HCT116 (cell line): ENCODE data around the gene COL15A1. TPM values are rescaled to one million over a fixed set of nuclear protein-coding genes. Genes with fewer than 3 reads are reported as not detected.

ENCODE experiments used
- ATAC-seq: fragments of 200-7000 bp; cut with Tn5 transposase; 2 replicates; pipeline ENCODE4 v1.9.1; 2020; ENCODE audit warnings: mild to moderate bottlenecking, moderate library complexity
- BruUV-seq: library from RNA; stranded (reverse); fragments of 400-500 nt; replicated peaks from 2 replicates; lab custom pipeline; 2021; lab: Mats Ljungman, UMichigan
- CTCF ChIA-PET: fragments of 300-600 bp; sonication (Branson Sonifier 250); formaldehyde crosslinking; loops from one replicate; lab custom pipeline; 2021; ENCODE audit warnings: antibody characterized with exemption; lab: Charles Lee
- POLR2A ChIA-PET: fragments of 300-600, 350-600 bp; sonication (Branson Sonifier 250); formaldehyde crosslinking; loops from one replicate; lab custom pipeline; 2021; ENCODE audit warnings: antibody characterized with exemption; lab: Charles Lee
- RAD21 ChIA-PET, 2 experiments: fragments of 300-600 bp; sonication (Branson Sonifier 250); formaldehyde crosslinking; loops; one replicate each; lab custom pipeline; 2023; ENCODE audit warnings: low total read pairs in 2 of 2; ENCODE audit not compliant: uncharacterized antibody in 2 of 2, unreplicated experiment in 2 of 2, low non-redundant PET in 1 of 2; lab: Charles Lee
- DNase-seq: peaks from one replicate; pipeline ENCODE4 v3.0.0-alpha.2; 2010; ENCODE audit warnings: low read depth, low spot score
- H2AFZ ChIP-seq: fragments of 200-600 bp; shearing (Covaris generic), sonication (generic); 2 replicates; pipeline ENCODE4 v1.6.1; 2017; ENCODE audit warnings: low read depth, mixed run types, mixed read lengths, antibody characterized with exemption, low read length; ENCODE audit not compliant: poor library complexity, severe bottlenecking
- H3K27ac ChIP-seq: 2 replicates; pipeline ENCODE4 v1.5.1; 2012; ENCODE audit warnings: low read depth, low read length
- H3K27me3 ChIP-seq: fragments of 200-600 bp; sonication (generic); 2 replicates; pipeline ENCODE4 v1.6.1; 2016; ENCODE audit warnings: mixed run types, low read length, mixed read lengths; ENCODE audit not compliant: insufficient read depth
- H3K36me3 ChIP-seq, 2 experiments: fragments of 200-500 bp in 1 of 2; fragments of 200-600 bp in 1 of 2; sonication (Bioruptor generic) in 1 of 2; sonication (generic) in 1 of 2; 2 replicates each; pipeline versions ENCODE4 v1.5.1 to v1.6.1; 2014 to 2016; ENCODE audit warnings: low read length in 2 of 2, inconsistent platforms in 1 of 2, mixed read lengths in 1 of 2, mixed run types in 1 of 2; ENCODE audit not compliant: insufficient read depth in 2 of 2, control insufficient read depth in 1 of 2
- H3K4me1 ChIP-seq, 2 experiments: fragments of 200-600 bp in 1 of 2; sonication (generic) in 1 of 2; 2 replicates each; pipeline versions ENCODE4 v1.5.1 to v1.6.1; 2012 to 2017; ENCODE audit warnings: low read length in 2 of 2, inconsistent platforms in 1 of 2, mild to moderate bottlenecking in 1 of 2, mixed read lengths in 1 of 2, mixed run types in 1 of 2, moderate library complexity in 1 of 2; ENCODE audit not compliant: insufficient read depth in 2 of 2, control insufficient read depth in 1 of 2
- H3K4me2 ChIP-seq: fragments of 200-600 bp; sonication (generic); 2 replicates; pipeline ENCODE4 v1.6.1; 2017; ENCODE audit warnings: mixed run types, low read length, mixed read lengths
- H3K4me3 ChIP-seq, 2 experiments: fragments of 200-600 bp in 1 of 2; sonication (generic) in 1 of 2; replicated peaks in 1 of 2; 2 replicates each; pipeline ENCODE4 v1.5.1; 2011 to 2016; ENCODE audit warnings: low read length in 2 of 2, control low read depth in 1 of 2, low read depth in 1 of 2, mild to moderate bottlenecking in 1 of 2, mixed read lengths in 1 of 2, mixed run types in 1 of 2
- H3K79me2 ChIP-seq: fragments of 200-600 bp; sonication (generic); 2 replicates; pipeline ENCODE4 v1.6.1; 2017; ENCODE audit warnings: mild to moderate bottlenecking, mixed run types, low read length, moderate library complexity, mixed read lengths; ENCODE audit not compliant: insufficient read depth
- H3K9ac ChIP-seq: fragments of 200-600 bp; sonication (generic); 2 replicates; pipeline ENCODE4 v1.6.1; 2016; ENCODE audit warnings: low read length, mixed read lengths
- H3K9me2 ChIP-seq: fragments of 200-600 bp; sonication (generic), shearing (Covaris generic); 2 replicates; pipeline ENCODE4 v1.6.1; 2017; ENCODE audit warnings: mixed run types, mild to moderate bottlenecking, moderate library complexity; ENCODE audit not compliant: insufficient read depth
- H3K9me3 ChIP-seq, 2 experiments: fragments of 200-500 bp in 1 of 2; fragments of 200-600 bp in 1 of 2; sonication (Bioruptor generic) in 1 of 2; sonication (generic) in 1 of 2; 2 replicates each; pipeline ENCODE4 v1.6.1; 2014 to 2017; ENCODE audit warnings: low read length in 2 of 2, mixed read lengths in 2 of 2, inconsistent platforms in 1 of 2, low read depth in 1 of 2, mild to moderate bottlenecking in 1 of 2, mixed run types in 1 of 2, moderate library complexity in 1 of 2; ENCODE audit not compliant: control insufficient read depth in 1 of 2, insufficient read depth in 1 of 2
- H4K20me1 ChIP-seq: fragments of 200-600 bp; sonication (generic), shearing (Covaris generic); 2 replicates; pipeline ENCODE4 v1.6.1; 2017; ENCODE audit warnings: mixed run types, mild to moderate bottlenecking, moderate library complexity; ENCODE audit not compliant: insufficient read depth
- ELF1 ChIP-seq: IDR thresholded peaks from 2 replicates; pipeline ENCODE4 v1.6.1; 2012; ENCODE audit warnings: low read depth, borderline replicate concordance
- EZH2 ChIP-seq: fragments of 200-600 bp; sonication (generic); IDR thresholded peaks from 2 replicates; pipeline ENCODE4 v1.6.1; 2017; ENCODE audit warnings: antibody characterized with exemption, mixed run types
- EZH2phosphoT487 ChIP-seq: fragments of 200-600 bp; IDR thresholded peaks from 2 replicates; pipeline ENCODE4 v1.6.1; 2018; ENCODE audit warnings: antibody characterized with exemption, borderline replicate concordance
- JUND ChIP-seq: IDR thresholded peaks from 2 replicates; pipeline ENCODE4 v1.6.1; 2012
- POLR2AphosphoS5 ChIP-seq: IDR thresholded peaks from 2 replicates; pipeline ENCODE4 v1.6.1; 2011; ENCODE audit warnings: mild to moderate bottlenecking, low read depth, low read length, moderate library complexity
- YY1 ChIP-seq: IDR thresholded peaks from 2 replicates; pipeline ENCODE4 v1.6.1; 2011; ENCODE audit warnings: low read length, low read depth, moderate library complexity, mild to moderate bottlenecking; ENCODE audit not compliant: insufficient replicate concordance; ENCODE audit errors: extremely low read depth
- intact Hi-C: fragments of 100-400 bp; cut with micrococcal nuclease; formaldehyde crosslinking; loops from 2 replicates; pipeline ENCODE4 v1.10.0; 2022
- total RNA-seq: library from RNA; stranded (reverse); gene quantifications from one replicate; pipeline ENCODE4 v1.2.1, GENCODE V29; 2021; ENCODE audit not compliant: unreplicated experiment

COL15A1 gene
- total RNA-seq, 1 experiment from 2014 or later: 0.15 TPM

GRCh38 chr9:99031319-99031718 lies 87.6 kb downstream of the COL15A1 start:
- peaks cover 12% of the 10 kb centered on the region; the same call in 1 of the 2 replicates for H3K27me3 ChIP-seq
- ChIA-PET POLR2A (no interaction called here), RAD21 (no interaction called here), CTCF (no interaction called here)
- intact Hi-C loops: no loop called here
- TF ChIP-seq JUND: no peak
- no peak for TF ChIP-seq ELF1
- no peak for TF ChIP-seq EZH2phosphoT487
- TF ChIP-seq YY1: no peak
- TF ChIP-seq POLR2AphosphoS5: no peak
- no peaks in the 10 kb centered on the region for H4K20me1 ChIP-seq
- H3K9me3 ChIP-seq: no peaks in the 10 kb centered on the region
- no peaks in the 10 kb centered on the region for H3K79me2 ChIP-seq
- H3K4me3 ChIP-seq: no peak overlapping the region
- H3K4me1 ChIP-seq: no peaks in the 10 kb centered on the region
- no peak overlapping the region for H2AFZ ChIP-seq
- no peaks in the 10 kb centered on the region for H3K9me2 ChIP-seq
- H3K36me3 ChIP-seq: no peaks in the 10 kb centered on the region
- no TSS peak for BruUV-seq
- no peak overlapping the region for H3K27ac ChIP-seq
- H3K9ac ChIP-seq: no peak overlapping the region
- no peak overlapping the region for H3K4me2 ChIP-seq
- ATAC-seq: no peak
- no peak for DNase-seq

DNA sequence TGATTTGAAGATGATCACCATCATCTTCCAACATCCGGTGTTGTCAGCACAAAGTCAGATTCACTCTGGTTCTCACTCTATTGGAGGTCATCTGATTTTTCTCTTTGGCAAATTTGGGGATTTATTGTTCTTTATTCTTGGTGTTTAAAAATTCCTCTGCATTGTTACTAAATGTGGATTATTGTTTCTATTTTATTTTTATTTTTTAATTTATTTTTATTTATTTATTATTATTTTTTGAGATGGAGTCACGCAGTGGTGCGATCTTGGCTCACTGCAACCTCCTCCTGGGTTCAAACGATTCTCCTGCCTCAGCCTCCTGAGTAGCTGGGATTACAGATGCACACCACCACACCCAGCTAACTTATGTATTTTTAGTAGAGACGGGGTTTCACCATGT lies 88.3 kb downstream of the COL15A1 start:
- Histone ChIP-seq H4K20me1 (no peaks in the 10 kb centered on the region), H3K27ac (no peak overlapping the region), H3K79me2 (no peaks in the 10 kb centered on the region), H3K9ac (no peak overlapping the region), H3K27me3 (peaks cover 12% of the 10 kb centered on the region; the same call in 1 of the 2 replicates), H3K4me1 (no peaks in the 10 kb centered on the region), H3K9me2 (no peaks in the 10 kb centered on the region)
- no TSS peak for BruUV-seq
- no peak for DNase-seq
- CTCF ChIA-PET: no interaction called here
- intact Hi-C loops: no loop called here
- TF ChIP-seq EZH2: no peak
- TF ChIP-seq, all 23 proteins: peak for 0
- Histone ChIP-seq H3K4me3 (no peak overlapping the region), H3K4me2 (no peak overlapping the region), H3K36me3 (no peaks in the 10 kb centered on the region), H2AFZ (no peak overlapping the region), H3K9me3 (no peaks in the 10 kb centered on the region)
- POLR2A ChIA-PET: no interaction called here
- RAD21 ChIA-PET: no interaction called here
- ATAC-seq: no peak
